GM18867 (cell line): ENCODE results near the gene HOXC13.

Experiments used
- ATAC-seq: cut with Tn5 transposase; IDR thresholded peaks from one replicate; pipeline ENCODE4 v1.9.1; 2021; ENCODE audit warnings: mild to moderate bottlenecking, moderate library complexity; ENCODE audit not compliant: unreplicated experiment

HOXC13 gene

DNA sequence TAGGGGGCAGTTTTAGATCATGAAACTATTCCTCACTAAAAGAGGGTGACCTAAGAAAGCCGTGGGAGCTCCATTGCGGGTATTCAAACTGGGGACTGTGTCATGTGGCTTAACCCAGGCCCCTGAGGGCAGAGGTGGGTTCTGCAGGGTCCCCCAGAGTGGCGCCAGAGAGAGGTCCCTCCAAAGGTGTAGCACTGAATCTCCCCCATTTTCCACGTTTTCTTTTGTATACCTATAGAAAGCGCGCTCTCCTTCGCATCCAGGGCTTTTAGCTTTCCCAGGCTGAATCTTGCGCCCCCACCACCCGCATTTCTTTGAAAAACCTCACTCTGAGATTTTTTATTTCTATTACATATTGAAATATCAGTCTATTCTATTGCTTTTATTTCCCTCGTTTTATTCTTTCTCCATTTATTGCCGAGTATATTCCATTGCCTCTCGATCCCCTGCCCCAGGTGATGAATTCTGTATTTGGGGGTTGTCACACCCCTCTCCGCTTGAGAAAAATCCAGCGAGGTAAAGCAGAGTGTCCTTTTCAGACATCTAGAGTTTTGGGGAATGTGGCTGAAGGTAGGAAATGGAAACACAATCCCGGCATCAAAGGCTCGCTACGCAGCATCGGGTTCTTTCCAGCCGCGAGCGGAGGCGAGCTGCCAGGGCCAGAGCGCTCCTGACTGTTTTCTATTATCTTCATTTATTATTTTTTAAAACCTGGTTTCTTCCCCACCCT, 870 bp upstream of the HOXC13 start:
- ATAC-seq = no peak

DNA sequence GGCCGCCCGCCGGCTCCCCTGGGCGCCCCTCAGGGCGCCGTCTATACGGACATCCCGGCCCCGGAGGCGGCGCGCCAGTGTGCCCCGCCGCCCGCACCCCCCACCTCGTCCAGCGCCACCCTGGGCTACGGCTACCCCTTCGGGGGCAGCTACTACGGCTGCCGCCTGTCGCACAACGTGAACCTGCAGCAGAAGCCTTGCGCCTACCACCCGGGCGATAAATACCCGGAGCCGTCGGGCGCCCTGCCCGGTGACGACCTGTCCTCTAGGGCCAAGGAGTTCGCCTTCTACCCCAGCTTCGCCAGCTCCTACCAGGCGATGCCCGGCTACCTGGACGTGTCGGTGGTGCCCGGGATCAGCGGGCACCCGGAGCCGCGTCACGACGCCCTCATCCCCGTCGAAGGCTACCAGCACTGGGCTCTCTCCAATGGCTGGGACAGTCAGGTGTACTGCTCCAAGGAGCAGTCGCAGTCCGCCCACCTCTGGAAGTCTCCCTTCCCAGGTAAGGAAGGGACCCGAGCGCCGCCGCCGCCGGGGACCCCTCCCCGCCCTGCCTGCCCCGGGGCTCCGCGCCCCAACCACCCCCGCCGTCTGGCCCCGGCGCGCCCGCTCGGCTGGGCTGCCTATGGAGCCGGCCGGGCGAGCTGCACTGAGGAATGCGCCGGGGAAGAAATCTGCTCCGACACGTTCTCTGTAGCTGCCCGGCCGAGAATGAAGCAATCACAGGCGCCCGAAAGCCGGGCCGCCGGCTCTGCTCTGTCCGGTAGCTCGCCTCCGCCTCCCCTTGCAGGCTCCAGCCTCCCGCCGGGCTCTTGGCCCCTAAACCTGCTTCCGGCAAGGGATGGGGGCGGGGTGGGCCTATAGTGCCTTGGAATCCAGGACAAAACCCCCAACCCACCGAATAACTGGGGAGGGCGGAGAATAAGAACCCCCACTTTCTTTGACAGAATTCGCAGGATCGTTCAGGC, 794 bp downstream of the HOXC13 start:
- no peak for ATAC-seq

DNA sequence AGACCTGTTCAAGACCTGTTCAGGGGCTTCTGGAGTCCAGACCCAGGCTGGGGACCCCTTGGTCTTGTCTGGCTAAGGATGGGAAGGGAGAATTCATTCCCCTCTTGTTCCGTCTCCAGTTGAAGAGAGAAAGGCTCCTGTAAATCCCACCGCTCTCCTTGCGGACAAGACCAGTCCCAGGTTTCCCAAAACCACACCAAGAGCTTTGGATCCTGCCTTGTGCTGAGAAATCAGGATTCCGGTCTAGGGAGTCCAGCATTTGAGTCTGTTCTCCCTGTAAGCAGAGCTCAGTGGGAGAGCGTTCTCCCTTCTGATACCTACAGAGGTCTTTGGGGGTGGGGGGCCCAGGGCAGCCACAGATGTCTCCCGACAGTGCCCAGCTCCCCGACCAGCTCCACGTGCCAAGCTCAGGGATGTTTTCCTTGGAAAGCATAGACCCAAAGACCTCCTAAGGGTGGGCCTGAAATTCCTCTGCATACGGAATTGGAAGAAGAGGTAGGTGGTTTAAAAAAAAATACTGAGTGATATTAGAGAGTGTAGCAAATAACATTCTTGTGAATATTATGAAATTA, 1.9 kb downstream of the HOXC13 start:
- ATAC-seq = no peak

DNA sequence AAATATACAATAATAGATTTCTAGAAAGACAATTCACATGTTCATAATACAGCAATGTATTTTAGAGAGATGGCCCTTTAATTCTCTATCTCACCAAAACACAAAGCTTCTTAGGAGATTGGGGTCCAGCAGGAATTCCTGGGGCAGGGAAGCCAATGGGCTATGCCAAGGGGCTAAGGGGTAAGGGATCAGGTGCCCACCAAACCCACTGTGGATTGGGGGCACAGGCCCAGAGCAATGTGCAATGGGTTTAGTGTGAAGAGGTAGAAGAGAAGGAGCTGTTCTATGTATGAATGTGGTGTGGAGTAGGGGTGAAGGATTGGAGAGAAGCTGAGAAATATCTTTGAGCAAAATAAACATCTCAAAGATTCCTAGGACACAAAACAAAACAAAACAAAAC, 2.6 kb downstream of the HOXC13 start:
- no peak for ATAC-seq

DNA sequence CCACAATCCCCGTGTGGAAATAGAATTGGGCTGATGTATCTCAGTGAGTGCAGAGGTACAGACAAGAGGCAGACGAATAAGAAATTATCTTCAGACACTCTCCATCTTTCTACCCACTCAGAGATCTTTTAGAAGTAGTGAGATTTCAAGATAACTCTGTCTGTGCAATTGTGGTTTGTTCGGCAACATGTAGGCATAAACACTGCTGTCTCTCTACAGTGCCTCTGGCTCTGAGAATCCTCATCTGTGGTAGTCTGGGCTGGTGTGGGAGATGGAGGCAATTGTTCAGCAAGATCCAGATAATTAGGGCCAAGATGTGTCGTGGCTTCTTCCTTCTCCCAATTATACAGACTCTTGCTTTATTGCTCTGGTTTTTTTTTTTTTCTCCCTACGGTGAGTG, 3.1 kb downstream of the HOXC13 start:
- no peak for ATAC-seq

DNA sequence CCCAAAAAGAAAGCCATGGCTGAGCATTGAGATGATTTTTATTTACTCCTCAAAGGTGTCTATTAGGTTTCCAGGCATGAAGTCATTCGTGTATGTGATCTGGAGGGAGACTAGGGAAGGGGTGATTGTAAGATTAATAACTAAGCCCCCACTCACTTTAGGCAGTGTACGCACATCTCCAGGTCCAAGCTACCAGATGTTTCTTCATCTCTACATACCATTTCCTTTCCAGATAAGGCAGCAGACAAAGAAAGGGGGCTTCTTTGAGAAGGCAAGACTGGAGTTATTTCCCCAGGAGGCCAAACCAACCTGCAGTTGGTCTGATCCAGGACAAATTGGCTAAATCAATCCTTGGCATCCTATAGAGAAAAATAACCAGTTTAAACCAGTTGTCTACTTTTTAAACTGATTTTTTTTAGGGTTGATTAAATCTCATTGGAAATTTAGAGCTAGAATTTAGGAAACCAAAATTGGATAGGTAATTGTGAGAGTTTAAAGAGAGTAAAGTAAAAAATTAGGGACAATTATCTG, 3.9 kb downstream of the HOXC13 start:
- no peak for ATAC-seq

DNA sequence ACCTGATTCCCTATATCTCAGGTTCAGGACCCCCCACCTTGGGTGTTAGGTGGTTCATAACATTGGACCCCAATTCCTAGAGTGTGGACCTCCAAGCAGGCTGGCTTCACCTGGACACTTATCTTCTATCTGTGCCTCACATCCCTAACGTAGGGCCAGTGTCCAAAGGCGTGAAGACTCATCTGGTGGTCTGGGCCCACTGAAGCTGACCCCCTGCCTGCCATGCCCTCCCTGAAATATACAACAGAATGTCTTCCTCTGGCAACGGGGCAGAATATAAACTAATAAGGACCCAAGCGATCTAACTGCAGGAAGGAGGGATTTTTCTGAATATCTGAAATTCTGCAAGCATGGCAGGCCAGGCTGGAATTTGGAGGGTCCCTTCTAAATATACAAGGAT, 5.6 kb downstream of the HOXC13 start:
- ATAC-seq = no peak

DNA sequence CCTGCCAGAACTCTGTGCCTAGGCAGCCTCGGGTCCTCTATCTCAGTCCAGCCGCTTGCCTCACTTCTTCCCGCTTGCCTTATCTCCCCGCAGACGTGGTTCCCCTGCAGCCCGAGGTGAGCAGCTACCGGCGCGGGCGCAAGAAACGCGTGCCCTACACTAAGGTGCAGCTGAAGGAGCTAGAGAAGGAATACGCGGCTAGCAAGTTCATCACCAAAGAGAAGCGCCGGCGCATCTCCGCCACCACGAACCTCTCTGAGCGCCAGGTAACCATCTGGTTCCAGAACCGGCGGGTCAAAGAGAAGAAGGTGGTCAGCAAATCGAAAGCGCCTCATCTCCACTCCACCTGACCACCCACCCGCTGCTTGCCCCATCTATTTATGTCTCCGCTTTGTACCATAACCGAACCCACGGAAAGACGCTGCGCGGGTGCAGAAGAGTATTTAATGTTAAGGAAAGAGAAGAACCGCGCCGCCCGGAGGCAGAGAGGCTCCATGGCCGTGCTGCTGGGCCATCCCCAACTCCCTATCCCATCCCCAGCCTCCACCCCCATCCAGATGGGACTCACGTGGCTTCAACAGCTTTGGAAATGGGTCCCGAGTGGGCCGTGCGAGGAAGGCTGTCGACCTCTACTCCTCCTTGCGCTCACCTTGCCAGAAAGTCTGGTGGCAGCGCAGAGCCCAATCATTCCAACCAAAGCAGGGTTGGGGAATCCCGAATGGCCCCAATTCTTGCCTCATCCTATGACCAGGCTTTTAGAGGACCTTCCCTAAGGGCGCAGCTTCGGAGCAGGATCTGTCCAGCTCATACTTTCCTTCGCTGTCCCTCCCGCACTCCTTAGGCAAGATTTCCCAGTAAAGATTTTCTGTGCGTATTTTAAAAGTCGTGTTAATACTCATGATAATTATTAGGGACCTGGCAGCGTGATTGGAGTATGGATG, 6.5 kb downstream of the HOXC13 start:
- ATAC-seq = no peak

DNA sequence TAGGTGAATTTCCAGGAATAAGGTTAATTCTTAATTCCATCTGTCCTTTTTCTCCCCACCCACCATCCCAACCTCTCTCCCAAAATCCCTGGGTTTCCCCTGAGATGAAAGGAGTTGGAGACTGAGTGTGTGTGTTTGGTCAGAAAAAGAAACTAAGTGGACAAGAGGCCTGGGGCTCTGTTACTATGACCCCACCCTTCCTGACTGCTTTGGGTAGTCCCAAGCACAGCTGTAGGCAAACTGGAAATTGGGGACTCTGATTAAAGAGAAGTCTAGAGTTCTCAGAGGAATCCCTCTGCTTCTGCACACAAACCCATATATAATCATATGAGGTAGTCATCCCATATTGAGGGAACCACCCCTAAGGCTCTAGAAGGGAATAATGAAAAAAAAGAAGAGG, 9.1 kb downstream of the HOXC13 start:
- ATAC-seq = no peak

DNA sequence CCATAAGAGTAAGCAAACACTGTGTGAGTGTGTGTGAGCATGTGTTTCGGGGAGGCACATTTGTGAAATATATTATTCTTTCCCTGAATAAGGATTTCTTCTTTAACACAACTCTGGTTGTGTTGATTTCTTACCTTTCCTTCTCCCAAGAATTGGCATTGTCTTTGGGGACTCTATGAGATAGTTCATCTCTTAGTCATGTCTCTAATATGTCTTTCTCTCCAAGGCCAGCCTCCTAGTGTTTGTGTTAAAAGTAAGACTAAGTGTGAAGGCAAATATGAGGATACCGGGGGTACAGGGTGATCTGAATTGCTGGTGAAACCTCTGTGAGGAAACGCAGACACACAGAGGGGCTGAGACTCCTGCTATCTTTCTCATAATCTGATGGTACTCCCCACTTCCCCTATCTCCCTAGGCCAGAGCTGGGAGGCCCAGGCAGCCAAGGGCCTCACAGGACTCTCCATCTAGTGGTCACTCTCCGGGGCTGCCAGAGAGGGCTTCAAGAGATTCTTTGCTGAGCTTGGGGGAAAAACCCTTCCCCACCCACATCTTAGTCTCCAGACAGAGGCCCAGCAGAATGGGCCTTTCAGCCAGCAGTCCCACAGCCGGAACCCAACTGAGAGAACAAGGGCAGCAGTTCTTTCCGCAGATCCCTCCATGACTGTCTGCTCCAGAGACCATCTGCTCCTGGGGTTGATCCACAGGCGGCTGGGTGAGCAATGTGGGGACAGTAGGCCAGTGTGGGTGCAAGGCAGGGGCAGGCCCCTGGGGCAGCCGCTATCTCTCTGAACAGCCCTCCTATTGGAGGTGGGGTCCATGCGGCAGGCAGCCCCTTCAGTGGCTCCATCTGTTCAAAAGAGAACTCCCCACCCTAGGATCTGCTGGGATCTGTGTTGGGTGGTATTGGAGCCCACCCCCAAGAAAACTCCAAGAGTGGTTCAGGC, 10.3 kb downstream of the HOXC13 start:
- ATAC-seq = no peak

DNA sequence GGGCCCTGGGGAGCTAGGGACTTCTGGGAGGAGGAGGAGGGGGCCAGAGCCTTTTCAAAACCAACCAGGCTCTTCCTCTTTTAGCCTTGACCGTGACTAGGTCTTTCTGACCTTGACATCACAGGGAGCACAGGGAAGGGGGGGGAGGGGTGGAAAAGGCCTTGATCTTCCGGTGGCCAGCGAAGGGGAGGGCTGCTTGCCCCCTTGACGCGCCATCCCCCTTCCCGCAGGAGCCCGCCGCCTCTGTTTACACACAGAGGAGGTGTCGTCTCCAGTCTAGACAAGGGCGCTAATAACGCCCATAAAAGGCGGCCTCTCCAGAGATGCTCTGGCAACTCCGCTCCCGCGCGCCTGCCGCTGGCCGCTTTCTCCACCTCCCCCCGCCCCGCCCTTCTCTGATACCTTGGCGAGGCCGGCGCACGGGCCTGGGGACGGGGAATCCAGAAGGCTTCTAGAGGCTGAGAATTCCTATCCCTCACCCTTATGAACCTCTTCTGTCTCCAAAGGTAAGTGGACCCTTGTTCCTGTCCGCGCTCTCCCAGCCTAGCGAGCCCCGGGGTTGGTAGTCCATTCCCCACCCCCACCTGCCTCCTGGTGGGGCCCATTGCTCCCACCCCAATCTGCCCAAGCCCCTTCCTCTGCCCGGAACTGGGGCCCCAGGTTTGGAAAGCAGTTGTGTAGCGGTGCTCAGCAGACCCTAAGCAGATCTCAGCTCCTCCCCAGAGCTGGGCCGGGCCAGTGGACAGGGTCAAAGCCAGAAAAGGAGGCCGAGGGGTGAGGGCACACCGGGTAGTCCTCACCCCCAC, 11.2 kb downstream of the HOXC13 start:
- ATAC-seq = no peak

DNA sequence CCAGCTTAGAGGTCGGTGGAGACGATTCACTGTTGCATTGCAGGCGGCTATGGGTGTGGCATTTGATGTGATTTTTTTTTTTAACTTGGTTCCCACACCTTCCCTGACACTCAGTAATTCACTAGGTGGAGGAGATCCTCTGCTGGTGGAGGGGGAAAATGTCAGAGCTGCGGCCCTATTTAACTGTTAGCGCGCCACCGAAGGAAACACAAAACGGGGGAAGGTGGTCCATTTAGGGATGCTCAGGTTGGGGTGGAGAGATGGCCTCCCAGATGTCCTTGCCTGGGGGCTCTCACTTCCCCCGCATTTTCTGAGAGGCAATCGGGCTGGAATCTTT, 11.8 kb downstream of the HOXC13 start:
- ATAC-seq = no peak

DNA sequence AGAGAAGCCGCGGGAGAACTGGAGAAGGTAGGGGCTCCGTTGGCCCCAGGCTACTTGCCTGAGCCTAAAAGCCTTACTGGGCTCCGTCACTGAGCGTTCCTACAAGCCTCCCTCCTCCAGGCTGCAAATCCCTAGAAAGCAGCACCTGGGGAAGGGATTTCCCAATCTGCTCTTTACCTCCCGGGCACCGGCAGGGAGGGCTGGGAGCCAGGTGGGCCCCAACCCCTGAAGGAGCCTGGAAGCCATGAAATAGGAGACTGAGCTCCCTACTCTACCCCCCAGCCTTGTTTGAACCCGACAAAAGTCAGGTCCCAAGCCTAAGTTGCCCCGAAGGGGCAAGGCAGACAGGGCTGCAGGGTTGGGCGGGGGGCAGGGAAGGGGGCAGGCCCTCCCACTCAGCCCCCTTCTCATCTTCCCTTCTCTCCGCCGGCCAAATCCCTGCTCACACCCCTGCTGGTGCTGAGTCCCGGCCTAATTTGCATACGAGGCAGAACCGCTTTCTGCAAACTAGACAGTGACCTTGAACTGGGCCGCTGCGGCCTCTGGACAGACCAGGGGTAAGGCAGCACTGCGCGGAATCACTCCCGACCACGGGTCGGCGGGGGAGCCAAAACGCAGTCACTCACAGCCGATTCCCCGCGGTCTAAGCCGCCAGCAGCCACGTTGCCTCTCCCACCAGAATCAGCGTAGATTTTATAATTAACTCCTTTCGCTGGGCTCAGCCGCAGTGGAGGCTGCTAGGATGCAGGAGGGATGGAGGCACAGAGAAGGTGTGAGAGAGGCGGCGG, 12.4 kb downstream of the HOXC13 start:
- ATAC-seq = no peak

DNA sequence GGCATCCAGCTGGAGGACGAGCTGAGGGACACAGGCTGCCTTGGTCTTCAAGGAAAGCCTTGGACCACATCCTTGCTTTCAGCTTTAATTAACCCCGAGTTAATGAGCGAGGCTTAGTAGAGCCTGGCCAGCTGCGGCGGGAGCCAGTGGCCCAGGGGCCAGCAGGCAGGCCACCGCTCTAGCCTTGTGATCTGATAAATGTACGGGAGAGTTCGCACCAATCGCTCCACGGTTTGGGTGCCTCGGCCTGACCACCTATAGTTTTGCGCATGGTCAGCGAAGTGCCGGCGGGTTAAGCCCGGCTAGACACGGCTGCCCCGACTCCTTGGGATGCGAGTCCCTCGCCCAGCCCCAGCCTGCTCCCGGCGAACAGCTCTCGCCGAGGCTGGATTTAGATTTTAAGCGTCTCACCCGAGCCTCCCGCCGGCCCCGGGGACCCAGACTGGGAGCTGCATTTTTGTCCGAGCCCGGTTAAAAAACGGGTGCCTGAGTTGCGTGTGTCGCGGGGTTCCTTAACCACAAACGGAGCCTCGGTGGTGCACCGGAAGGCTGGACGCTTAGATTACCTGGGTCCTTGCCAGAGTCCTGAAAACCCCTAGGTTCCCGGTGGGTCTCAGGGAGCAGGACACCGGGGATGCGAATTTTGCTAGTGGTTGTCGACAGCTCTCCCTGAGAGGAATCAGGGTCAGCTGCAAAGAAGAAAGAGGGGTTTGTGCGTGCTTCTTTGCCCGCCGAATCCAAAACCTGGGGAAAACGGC, 13.1 kb downstream of the HOXC13 start:
- ATAC-seq = no peak

DNA sequence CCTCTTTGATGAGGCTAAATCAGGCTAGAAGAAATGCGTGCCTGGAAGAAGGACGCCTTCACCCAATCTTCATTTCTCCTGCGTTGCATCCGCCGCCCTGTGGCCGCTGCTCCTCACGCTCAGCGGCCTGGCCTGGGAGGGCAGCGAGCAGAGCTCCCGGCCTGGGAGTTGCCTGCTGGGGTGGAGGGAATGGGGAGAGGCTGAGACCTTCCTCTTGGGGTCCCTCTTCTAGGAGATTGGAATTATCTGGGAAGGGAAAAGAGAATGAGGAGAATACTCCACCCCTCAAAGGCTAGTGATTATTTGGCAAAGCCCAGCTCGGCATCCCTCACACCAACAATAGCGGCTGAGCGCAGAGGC, 13.7 kb downstream of the HOXC13 start:
- ATAC-seq = no peak

DNA sequence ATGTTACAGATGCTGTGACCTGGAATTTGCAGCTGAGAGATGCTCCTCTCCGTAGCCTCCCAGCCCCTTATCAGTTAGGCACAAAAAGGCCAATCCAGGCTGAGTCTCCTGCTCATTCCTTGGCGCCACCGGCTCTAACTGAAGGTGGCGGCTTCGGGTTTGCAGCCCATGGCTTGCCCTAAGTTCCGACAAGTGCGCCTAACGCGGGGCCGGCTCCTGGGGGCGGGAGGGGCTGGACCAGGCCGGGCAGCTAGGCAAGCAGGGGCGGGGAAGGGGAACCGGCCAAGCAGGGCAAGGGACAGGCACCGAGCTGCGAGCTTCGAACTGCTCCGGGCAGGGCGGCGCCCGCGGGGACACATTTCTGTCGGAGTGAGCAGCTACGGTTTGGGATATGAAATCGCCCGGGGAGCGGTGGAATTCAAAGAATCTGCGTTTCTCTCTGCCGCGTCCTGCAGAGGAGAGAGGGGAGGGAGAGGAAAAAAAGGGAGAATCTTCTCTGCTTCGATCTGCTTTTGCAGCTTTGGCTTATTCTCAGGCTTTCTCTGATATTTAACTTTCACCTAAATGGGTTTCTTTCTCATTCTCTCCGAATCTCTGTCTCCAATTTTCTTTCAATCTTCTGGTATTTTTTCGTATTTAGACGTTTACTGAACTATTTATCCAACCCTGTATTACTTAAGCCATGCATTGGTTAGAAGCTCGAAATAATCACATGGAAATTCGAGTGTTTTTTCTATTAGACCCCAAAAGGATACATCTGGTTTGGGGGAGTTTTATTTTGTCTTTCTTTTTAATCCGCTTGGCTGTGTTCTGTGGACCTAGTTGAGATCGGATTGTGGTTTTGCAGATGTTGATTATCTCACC, 14.5 kb downstream of the HOXC13 start:
- no peak for ATAC-seq
